ENCODE measurements around the gene OR10A3.

- no peak for TF ChIP-seq POLR2A (IDR thresholded peaks at IDR 0.05)
- no peak for TF ChIP-seq CTCF (IDR thresholded peaks at IDR 0.05)
- TF ChIP-seq POLR2AphosphoS5 (IDR thresholded peaks at IDR 0.05): no peak
Observed at GRCh38 chr11:7965386-7965785, 23.9 kb upstream of the OR10A3 start, which contains the start of gene NLRP10.

All from prostate gland (tissue), 2 donors.